GM12878 (cell line): ENCODE results near the gene MYMK. TPM values are rescaled to one million over a fixed set of nuclear protein-coding genes. Genes with fewer than 3 reads are reported as not detected.

Experiments used
- ATAC-seq: fragments of 200-7000 bp; cut with Tn5 transposase; 3 replicates; pipeline ENCODE4 v1.9.1; 2020; ENCODE audit warnings: mild to moderate bottlenecking, moderate library complexity
- BruUV-seq: library from RNA; stranded (reverse); fragments of 400-500 nt; replicated peaks from 2 replicates; lab custom pipeline; 2021; lab: Mats Ljungman, UMichigan
- CTCF ChIA-PET: fragments of 300-600 bp; sonication (Branson Sonifier 250); formaldehyde crosslinking; extraction: SDS; loops from one replicate; lab custom pipeline; 2021; ENCODE audit warnings: inconsistent platforms; lab: Yijun Ruan, JAX
- POLR2A ChIA-PET: fragments of 350-600 bp; formaldehyde crosslinking; extraction: SDS; loops from one replicate; lab custom pipeline; 2021; ENCODE audit warnings: inconsistent platforms; lab: Charles Lee
- RAD21 ChIA-PET: fragments of 300-600 bp; sonication (Branson Sonifier 250); formaldehyde crosslinking; loops from one replicate; lab custom pipeline; 2023; ENCODE audit warnings: antibody characterized with exemption; ENCODE audit not compliant: unreplicated experiment; lab: Charles Lee
- SMC1A ChIA-PET: fragments of 300-600 bp; sonication (Branson Sonifier 250); formaldehyde crosslinking; loops from one replicate; lab custom pipeline; 2023; ENCODE audit not compliant: unreplicated experiment, uncharacterized antibody; lab: Charles Lee
- DNase-seq: peaks from one replicate; pipeline ENCODE4 v3.0.0-alpha.2; 2011; ENCODE audit warnings: low read depth, low spot score
- FAIRE-seq: peaks from 3 replicates; lab custom pipeline; 2011; peaks lifted over from hg19 to GRCh38; lab: Jason Lieb, UNC
- H2AFZ ChIP-seq: 2 replicates; pipeline ENCODE4 v1.6.0; 2011; ENCODE audit warnings: low read depth, low read length, control low read depth; ENCODE audit not compliant: control insufficient read depth
- H3K27ac ChIP-seq: 2 replicates; pipeline ENCODE4 v1.5.1; 2011; ENCODE audit warnings: control low read depth; ENCODE audit not compliant: control insufficient read depth, insufficient read depth
- H3K27me3 ChIP-seq, 2 experiments: replicated peaks in 1 of 2; 2 replicates each; pipeline versions ENCODE4 v1.6.0 to v1.6.1; 2011; ENCODE audit warnings: low read length in 1 of 2; ENCODE audit not compliant: control insufficient read depth in 2 of 2, insufficient read depth in 2 of 2
- H3K36me3 ChIP-seq, 2 experiments: 2 replicates each; pipeline ENCODE4 v1.5.1; 2011; ENCODE audit warnings: low read length in 1 of 2; ENCODE audit not compliant: control insufficient read depth in 2 of 2, insufficient read depth in 2 of 2
- H3K4me1 ChIP-seq: 2 replicates; pipeline ENCODE4 v1.6.1; 2011; ENCODE audit warnings: mild to moderate bottlenecking, low read length, moderate library complexity, mixed read lengths; ENCODE audit not compliant: control insufficient read depth, insufficient read depth
- H3K4me2 ChIP-seq: 2 replicates; pipeline ENCODE4 v1.6.0; 2011; ENCODE audit warnings: control low read depth; ENCODE audit not compliant: control insufficient read depth, insufficient read depth
- H3K4me3 ChIP-seq: fragments of 200-600 bp; sonication (generic); 2 replicates; pipeline ENCODE4 v1.5.1; 2016
- H3K79me2 ChIP-seq: 2 replicates; pipeline ENCODE4 v1.6.0; 2011; ENCODE audit warnings: low read length; ENCODE audit not compliant: control insufficient read depth, insufficient read depth
- H3K9ac ChIP-seq: 2 replicates; pipeline ENCODE4 v1.8.0; 2011; ENCODE audit warnings: low read length, control low read depth, mixed read lengths; ENCODE audit not compliant: control insufficient read depth, insufficient read depth
- H3K9me3 ChIP-seq: replicated peaks from 3 replicates; pipeline ENCODE4 v1.5.1; 2011; ENCODE audit warnings: mild to moderate bottlenecking, low read length; ENCODE audit not compliant: control insufficient read depth, insufficient read depth
- H4K20me1 ChIP-seq: 2 replicates; pipeline ENCODE4 v1.6.0; 2011; ENCODE audit not compliant: control insufficient read depth, insufficient read depth
- BCLAF1 ChIP-seq: fragments of 450-650 bp; IDR thresholded peaks from 2 replicates; pipeline ENCODE4 v1.6.1; 2017; ENCODE audit warnings: antibody characterized with exemption, mild to moderate bottlenecking, moderate library complexity
- CBFB ChIP-seq: IDR thresholded peaks from 2 replicates; pipeline ENCODE4 v1.6.1; 2016; ENCODE audit warnings: antibody characterized with exemption, low read depth
- CBX3 ChIP-seq: fragments of 200-600 bp; sonication (generic); IDR thresholded peaks from 2 replicates; pipeline ENCODE4 v1.6.1; 2016; ENCODE audit warnings: low read depth, borderline replicate concordance
- CHD2 ChIP-seq: IDR thresholded peaks from 2 replicates; pipeline ENCODE4 v1.6.1; 2011; ENCODE audit warnings: low read depth, low read length, improper control_type of control experiment, borderline replicate concordance
- CREB1 ChIP-seq: IDR thresholded peaks from 2 replicates; pipeline ENCODE4 v1.6.1; 2012; ENCODE audit warnings: low read depth, mild to moderate bottlenecking, inconsistent platforms
- DPF2 ChIP-seq: fragments of 450-650 bp; IDR thresholded peaks from 2 replicates; pipeline ENCODE4 v1.6.1; 2017; ENCODE audit warnings: mild to moderate bottlenecking
- EED ChIP-seq: sonication (generic); IDR thresholded peaks from 2 replicates; pipeline ENCODE4 v1.6.1; 2016; ENCODE audit warnings: antibody characterized with exemption, low read depth
- GATAD2B ChIP-seq: fragments of 450-650 bp; conservative IDR thresholded peaks from 2 replicates; pipeline ENCODE4 v1.6.1; 2017; ENCODE audit warnings: low read depth, mild to moderate bottlenecking, moderate library complexity
- HCFC1 ChIP-seq: fragments of 150-350 bp; IDR thresholded peaks from 2 replicates; pipeline ENCODE4 v1.6.1; 2014; ENCODE audit warnings: low read length
- HDAC6 ChIP-seq: fragments of 200-600 bp; sonication (generic); IDR thresholded peaks from one replicate; pipeline ENCODE4 v1.8.0; 2017; ENCODE audit warnings: antibody characterized with exemption; ENCODE audit not compliant: unreplicated experiment
- HSF1 ChIP-seq: fragments of 150-350 bp; IDR thresholded peaks from 2 replicates; pipeline ENCODE4 v1.6.1; 2014; ENCODE audit warnings: mild to moderate bottlenecking, low read depth, low read length
- NFIC ChIP-seq: IDR thresholded peaks from 2 replicates; pipeline ENCODE4 v1.6.1; 2012; ENCODE audit warnings: low read depth, mild to moderate bottlenecking, inconsistent platforms, low read length, moderate library complexity
- NFYB ChIP-seq: IDR thresholded peaks from 2 replicates; pipeline ENCODE4 v1.6.1; 2011; ENCODE audit warnings: low read depth, mild to moderate bottlenecking, low read length, improper control_type of control experiment, moderate library complexity; ENCODE audit not compliant: insufficient read depth
- NR2F1 ChIP-seq: fragments of 450-650 bp; conservative IDR thresholded peaks from 2 replicates; pipeline ENCODE4 v1.6.1; 2017; ENCODE audit warnings: mild to moderate bottlenecking
- RUNX3 ChIP-seq: IDR thresholded peaks from 2 replicates; pipeline ENCODE4 v1.6.1; 2012; ENCODE audit warnings: low read length, inconsistent platforms
- TCF12 ChIP-seq: IDR thresholded peaks from 2 replicates; pipeline ENCODE4 v1.6.1; 2011; ENCODE audit warnings: low read depth, mild to moderate bottlenecking, low read length
- WGBS: methylation state at CpG from one replicate; pipeline ENCODE4 v1.1.6; 2016; ENCODE audit warnings: low lambda C conversion rate; ENCODE audit not compliant: insufficient replicate concordance, insufficient coverage; ENCODE audit errors: missing lambda C conversion rate; 5-methylcytosine and 5-hydroxymethylcytosine counted together
- in situ Hi-C: fragments of 300-500 bp; cut with MboI; formaldehyde crosslinking; loops from 9 replicates; pipeline ENCODE4 v1.14.3; 2018; ENCODE audit warnings: mixed read lengths
- intact Hi-C: fragments of 100-400 bp; cut with micrococcal nuclease; formaldehyde crosslinking; loops from one replicate; pipeline ENCODE4 v1.14.2; 2022; ENCODE audit not compliant: unreplicated experiment
- polyA plus RNA-seq, 11 experiments: library from polyadenylated mRNA; depleted of rRNA in 4 of 11; unstranded in 6 of 11; stranded (reverse) in 5 of 11; fragments of >200 nt; fragmentation: Nextera tagmentation in 4 of 11; fragmentation: Illumina TruSeq in 1 of 11; extraction: Ambion mirVana in 4 of 11; extraction: Trizol in 1 of 11; gene quantifications; 1 replicate in 1 of 11; 2 replicates in 10 of 11; pipeline versions ENCODE4 v1.2.1 to v1.2.3, GENCODE V29; 2011 to 2016; ENCODE audit warnings: inconsistent platforms in 2 of 11, missing spikeins in 2 of 11, low read depth in 1 of 11
- total RNA-seq, 4 experiments: library from RNA; depleted of rRNA in 3 of 4; stranded (reverse); fragments of >200 nt in 3 of 4; fragmentation: Illumina TruSeq in 1 of 4; extraction: Trizol in 1 of 4; gene quantifications; 2 replicates each; pipeline versions ENCODE4 v1.2.1 to v1.2.3, GENCODE V29; 2013 to 2021
- TF ChIP-seq, protein P1 (sequence below): IDR thresholded peaks from 2 replicates; pipeline ENCODE4 v1.6.1; 2012; ENCODE audit warnings: low read depth, low read length, improper control_type of control experiment
- TF ChIP-seq, protein P2 (sequence below): fragments of 450-650 bp; IDR thresholded peaks from 2 replicates; pipeline ENCODE4 v1.6.1; 2017; ENCODE audit warnings: mild to moderate bottlenecking, low read depth, inconsistent platforms; ENCODE audit not compliant: poor library complexity, severe bottlenecking

The MYMK gene
- total and polyA plus RNA-seq, 10 of the 15 experiments (the other 5 are each of a cell fraction or from before 2014, with no cell fraction given) = not detected

GRCh38 chr9:133524146-133524545 is 613 bp downstream of the MYMK start:
- intact Hi-C loops = no loop called here
- no peaks in the 10 kb centered on the region for H3K9me3 ChIP-seq
- ATAC-seq (no peak), DNase-seq (no peak), FAIRE-seq (no peak)
- peaks cover 0 to 6% of the 10 kb centered on the region in 2 experiments; a peak in 3 of 4 replicates for H3K27me3 ChIP-seq
- CTCF ChIA-PET = no interaction called here
- no peaks in the 10 kb centered on the region for H3K36me3 ChIP-seq
- in situ Hi-C loops = no loop called here
- SMC1A ChIA-PET = no interaction called here
- RAD21 ChIA-PET = no interaction called here
- no peak overlapping the region for H3K4me3 ChIP-seq
- H3K9ac ChIP-seq = no peak overlapping the region
- POLR2A ChIA-PET = no interaction called here
- no peaks in the 10 kb centered on the region for H3K79me2 ChIP-seq
- no TSS peak for BruUV-seq
- H4K20me1 ChIP-seq = no peaks in the 10 kb centered on the region
- H2AFZ ChIP-seq = no peak overlapping the region
- no peaks in the 10 kb centered on the region for H3K4me1 ChIP-seq
- WGBS = 11% methylated on average over 5 of the region's 5 CpGs
- TF ChIP-seq CBX3 = no peak
- no peak for TF ChIP-seq CBFB
- TF ChIP-seq, protein P1, sequence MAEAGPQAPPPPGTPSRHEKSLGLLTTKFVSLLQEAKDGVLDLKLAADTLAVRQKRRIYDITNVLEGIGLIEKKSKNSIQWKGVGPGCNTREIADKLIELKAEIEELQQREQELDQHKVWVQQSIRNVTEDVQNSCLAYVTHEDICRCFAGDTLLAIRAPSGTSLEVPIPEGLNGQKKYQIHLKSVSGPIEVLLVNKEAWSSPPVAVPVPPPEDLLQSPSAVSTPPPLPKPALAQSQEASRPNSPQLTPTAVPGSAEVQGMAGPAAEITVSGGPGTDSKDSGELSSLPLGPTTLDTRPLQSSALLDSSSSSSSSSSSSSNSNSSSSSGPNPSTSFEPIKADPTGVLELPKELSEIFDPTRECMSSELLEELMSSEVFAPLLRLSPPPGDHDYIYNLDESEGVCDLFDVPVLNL = no peak
- TF ChIP-seq NR2F1 = no peak
- no peak for TF ChIP-seq BCLAF1
- TF ChIP-seq DPF2 = no peak
- no peak for TF ChIP-seq RUNX3
- no peak for TF ChIP-seq HDAC6
- TF ChIP-seq HSF1 = no peak
- no peak for TF ChIP-seq CHD2
- TF ChIP-seq EED = no peak
- TF ChIP-seq, protein P2, sequence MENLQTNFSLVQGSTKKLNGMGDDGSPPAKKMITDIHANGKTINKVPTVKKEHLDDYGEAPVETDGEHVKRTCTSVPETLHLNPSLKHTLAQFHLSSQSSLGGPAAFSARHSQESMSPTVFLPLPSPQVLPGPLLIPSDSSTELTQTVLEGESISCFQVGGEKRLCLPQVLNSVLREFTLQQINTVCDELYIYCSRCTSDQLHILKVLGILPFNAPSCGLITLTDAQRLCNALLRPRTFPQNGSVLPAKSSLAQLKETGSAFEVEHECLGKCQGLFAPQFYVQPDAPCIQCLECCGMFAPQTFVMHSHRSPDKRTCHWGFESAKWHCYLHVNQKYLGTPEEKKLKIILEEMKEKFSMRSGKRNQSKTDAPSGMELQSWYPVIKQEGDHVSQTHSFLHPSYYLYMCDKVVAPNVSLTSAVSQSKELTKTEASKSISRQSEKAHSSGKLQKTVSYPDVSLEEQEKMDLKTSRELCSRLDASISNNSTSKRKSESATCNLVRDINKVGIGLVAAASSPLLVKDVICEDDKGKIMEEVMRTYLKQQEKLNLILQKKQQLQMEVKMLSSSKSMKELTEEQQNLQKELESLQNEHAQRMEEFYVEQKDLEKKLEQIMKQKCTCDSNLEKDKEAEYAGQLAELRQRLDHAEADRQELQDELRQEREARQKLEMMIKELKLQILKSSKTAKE = no peak
- no peak for TF ChIP-seq TCF12
- no peak for TF ChIP-seq GATAD2B
- no peak for TF ChIP-seq NFYB
- no peak for TF ChIP-seq CREB1
- TF ChIP-seq HCFC1 = no peak
- no peak for TF ChIP-seq NFIC
- H3K27ac ChIP-seq = no peak overlapping the region
- no peak overlapping the region for H3K4me2 ChIP-seq
